Erythroblast (primary cell): ENCODE data around the gene IMMP2L.

Experiments used
- GATA1 ChIP-seq: IDR thresholded peaks from 2 replicates; pipeline ENCODE4 v1.6.1; 2011; ENCODE audit warnings: low read depth, mild to moderate bottlenecking, control low read depth, low read length, moderate library complexity
- POLR2A ChIP-seq: IDR thresholded peaks from 2 replicates; pipeline ENCODE4 v1.6.1; 2011; ENCODE audit warnings: mild to moderate bottlenecking, low read length

GRCh38 chr7:111410899-111411298 is 151.4 kb downstream of the IMMP2L start:
- TF ChIP-seq POLR2A (no peak), GATA1 (no peak)
